Thyroid gland (tissue), 4 donors: ENCODE results near the gene STUM. TPM values are rescaled to one million over a fixed set of nuclear protein-coding genes. Genes with fewer than 3 reads are reported as not detected.

Experiments used
- DNase-seq, 2 donors: peaks; one replicate each; pipeline ENCODE4 v3.0.0-alpha.2; 2019
- H3K27ac ChIP-seq, 3 donors: fragments of 200-600 bp; sonication (generic); 1 replicate in 2 of 3; 2 replicates in 1 of 3; pipeline ENCODE4 v1.5.1; 2016 to 2019; ENCODE audit warnings: mild to moderate bottlenecking in 1 of 3, moderate library complexity in 1 of 3
- H3K27me3 ChIP-seq: fragments of 200-600 bp; sonication (generic); one replicate; pipeline ENCODE4 v1.5.1; 2019
- H3K36me3 ChIP-seq, 2 donors: fragments of 200-600 bp; sonication (generic); one replicate each; pipeline ENCODE4 v1.5.1; 2016 to 2019
- H3K4me1 ChIP-seq, 2 donors: fragments of 200-600 bp; sonication (generic); one replicate each; pipeline ENCODE4 v1.5.1; 2017 to 2019
- H3K4me3 ChIP-seq, 3 donors: fragments of 200-600 bp; sonication (generic); replicated peaks in 1 of 3; 1 replicate in 2 of 3; 2 replicates in 1 of 3; pipeline ENCODE4 v1.5.1; 2016; ENCODE audit warnings: mild to moderate bottlenecking in 1 of 3
- H3K9me3 ChIP-seq: fragments of 200-600 bp; sonication (generic); one replicate; pipeline ENCODE4 v1.5.1; 2017
- POLR2A ChIP-seq, 2 donors: fragments of 450-650 bp; IDR thresholded peaks; one replicate each; pipeline ENCODE4 v1.6.1; 2017; ENCODE audit warnings: antibody characterized with exemption in 2 of 2, mild to moderate bottlenecking in 2 of 2, moderate library complexity in 1 of 2
- WGBS, 2 donors: methylation state at CpG; one replicate each; pipeline ENCODE4 v1.1.5; 2017; 5-methylcytosine and 5-hydroxymethylcytosine counted together
- intact Hi-C: fragments of 100-400 bp; cut with DNase I; formaldehyde crosslinking; loops from one replicate; pipeline ENCODE4 v1.15.1; 2023
- total RNA-seq, 4 donors: library from RNA; depleted of rRNA; stranded (reverse); fragments of >200 nt; gene quantifications; one replicate each; pipeline ENCODE4 v1.2.3, GENCODE V29; 2016
- TF ChIP-seq, protein P1 (sequence below), 6 experiments: fragments of 200-600 bp in 3 of 6; fragments of 450-650 bp in 3 of 6; sonication (generic) in 3 of 6; IDR thresholded peaks; one replicate each; pipeline ENCODE4 v1.5.1; 2016 to 2019; ENCODE audit warnings: antibody characterized with exemption in 6 of 6, mild to moderate bottlenecking in 2 of 6, inconsistent platforms in 1 of 6, moderate library complexity in 1 of 6

The STUM gene
- total RNA-seq, 4 donors from 2014 or later = 0.22 to 1.1 (median 0.48) TPM

DNA sequence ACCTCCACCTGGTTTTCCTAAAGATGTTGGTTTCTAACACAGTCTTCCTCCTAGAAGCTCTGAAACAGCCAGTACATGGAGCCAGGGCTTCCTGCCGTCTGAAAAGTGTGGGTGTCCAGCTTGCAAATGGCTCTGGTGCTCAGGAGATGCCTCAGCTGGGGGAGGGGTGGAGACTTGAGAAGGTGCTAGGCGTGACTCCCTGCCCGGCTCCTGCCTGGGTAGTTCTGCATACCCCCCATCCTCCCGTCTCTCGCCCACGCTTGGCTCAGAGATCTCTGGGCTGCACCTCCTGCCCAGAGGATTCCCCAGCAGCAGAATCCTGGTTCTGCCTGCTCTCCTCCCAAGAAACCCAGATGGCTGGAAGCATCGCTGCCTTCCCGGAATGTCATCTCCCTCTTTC, 16.9 kb downstream of the STUM start:
- H3K27ac ChIP-seq = no peak overlapping the region
- H3K27me3 ChIP-seq = no peaks in the 10 kb centered on the region
- no peaks in the 10 kb centered on the region for H3K9me3 ChIP-seq
- no peak overlapping the region for H3K4me3 ChIP-seq
- DNase-seq = no peak
- no peaks in the 10 kb centered on the region for H3K4me1 ChIP-seq
- TF ChIP-seq POLR2A (IDR thresholded peaks at IDR 0.05) = no peak
- TF ChIP-seq, protein P1, sequence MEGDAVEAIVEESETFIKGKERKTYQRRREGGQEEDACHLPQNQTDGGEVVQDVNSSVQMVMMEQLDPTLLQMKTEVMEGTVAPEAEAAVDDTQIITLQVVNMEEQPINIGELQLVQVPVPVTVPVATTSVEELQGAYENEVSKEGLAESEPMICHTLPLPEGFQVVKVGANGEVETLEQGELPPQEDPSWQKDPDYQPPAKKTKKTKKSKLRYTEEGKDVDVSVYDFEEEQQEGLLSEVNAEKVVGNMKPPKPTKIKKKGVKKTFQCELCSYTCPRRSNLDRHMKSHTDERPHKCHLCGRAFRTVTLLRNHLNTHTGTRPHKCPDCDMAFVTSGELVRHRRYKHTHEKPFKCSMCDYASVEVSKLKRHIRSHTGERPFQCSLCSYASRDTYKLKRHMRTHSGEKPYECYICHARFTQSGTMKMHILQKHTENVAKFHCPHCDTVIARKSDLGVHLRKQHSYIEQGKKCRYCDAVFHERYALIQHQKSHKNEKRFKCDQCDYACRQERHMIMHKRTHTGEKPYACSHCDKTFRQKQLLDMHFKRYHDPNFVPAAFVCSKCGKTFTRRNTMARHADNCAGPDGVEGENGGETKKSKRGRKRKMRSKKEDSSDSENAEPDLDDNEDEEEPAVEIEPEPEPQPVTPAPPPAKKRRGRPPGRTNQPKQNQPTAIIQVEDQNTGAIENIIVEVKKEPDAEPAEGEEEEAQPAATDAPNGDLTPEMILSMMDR (IDR thresholded peaks at IDR 0.05) = no peak
- intact Hi-C loops = no loop called here
- WGBS, 2 donors = 72 to 73% methylated on average over 6 to 8 of the region's 8 CpGs
- no peaks in the 10 kb centered on the region for H3K36me3 ChIP-seq

DNA sequence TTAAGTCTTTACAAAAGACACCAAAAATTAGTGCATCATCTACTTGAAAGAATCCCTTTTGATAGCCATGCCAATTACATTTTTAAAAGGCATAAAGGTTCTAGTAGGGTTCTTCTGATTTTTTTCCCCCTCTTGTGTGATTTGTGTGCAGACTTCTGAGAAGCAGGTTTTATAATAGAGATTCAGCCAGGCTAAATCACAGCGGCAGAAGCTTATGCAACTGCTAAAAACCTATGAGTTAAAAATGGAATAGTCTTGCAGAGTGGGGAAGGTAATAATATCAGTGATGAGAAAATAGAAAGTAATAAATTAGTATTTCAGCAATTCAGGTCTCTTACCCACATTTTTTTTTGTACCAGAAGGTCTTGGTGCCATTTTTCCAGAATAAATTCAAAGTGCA, 17.7 kb downstream of the STUM start:
- Histone ChIP-seq H3K27me3 (no peaks in the 10 kb centered on the region), H3K27ac (no peak overlapping the region), H3K36me3 (no peaks in the 10 kb centered on the region), H3K4me1 (no peaks in the 10 kb centered on the region), H3K9me3 (no peaks in the 10 kb centered on the region), H3K4me3 (no peak overlapping the region)
- 96% methylated on average over 1 of the region's 1 CpG for WGBS, 2 donors
- TF ChIP-seq POLR2A (IDR thresholded peaks at IDR 0.05) = no peak
- TF ChIP-seq, protein P1 (IDR thresholded peaks at IDR 0.05) = no peak
- intact Hi-C loops = no loop called here
- DNase-seq = no peak

DNA sequence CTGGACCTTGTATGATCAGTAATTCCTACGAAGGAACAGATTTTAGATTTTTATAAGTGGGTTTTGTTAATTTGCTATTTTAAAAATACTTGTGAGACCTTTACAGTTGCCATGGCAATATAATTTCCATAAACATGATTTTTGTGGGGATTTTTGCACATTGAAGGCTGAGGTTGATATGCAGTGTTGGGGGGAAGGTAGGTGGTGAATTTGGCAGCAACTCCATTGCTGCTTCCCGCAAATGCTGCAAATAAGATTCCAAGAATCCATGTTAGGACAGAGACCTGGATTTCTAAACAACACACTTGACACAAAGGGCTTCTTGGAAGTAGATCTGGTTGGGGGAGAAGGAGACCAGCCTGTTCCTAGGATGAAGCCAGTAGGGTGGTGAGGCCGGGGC, 18.2 kb downstream of the STUM start:
- Histone ChIP-seq H3K36me3 (no peaks in the 10 kb centered on the region), H3K9me3 (no peaks in the 10 kb centered on the region), H3K27ac (no peak overlapping the region), H3K4me3 (no peak overlapping the region), H3K4me1 (no peaks in the 10 kb centered on the region), H3K27me3 (no peaks in the 10 kb centered on the region)
- intact Hi-C loops = no loop called here
- 92 to 95% methylated on average over 3 of the region's 3 CpGs for WGBS, 2 donors
- no peak for DNase-seq
- TF ChIP-seq POLR2A (IDR thresholded peaks at IDR 0.05) = no peak
- TF ChIP-seq, protein P1 (IDR thresholded peaks at IDR 0.05) = no peak

DNA sequence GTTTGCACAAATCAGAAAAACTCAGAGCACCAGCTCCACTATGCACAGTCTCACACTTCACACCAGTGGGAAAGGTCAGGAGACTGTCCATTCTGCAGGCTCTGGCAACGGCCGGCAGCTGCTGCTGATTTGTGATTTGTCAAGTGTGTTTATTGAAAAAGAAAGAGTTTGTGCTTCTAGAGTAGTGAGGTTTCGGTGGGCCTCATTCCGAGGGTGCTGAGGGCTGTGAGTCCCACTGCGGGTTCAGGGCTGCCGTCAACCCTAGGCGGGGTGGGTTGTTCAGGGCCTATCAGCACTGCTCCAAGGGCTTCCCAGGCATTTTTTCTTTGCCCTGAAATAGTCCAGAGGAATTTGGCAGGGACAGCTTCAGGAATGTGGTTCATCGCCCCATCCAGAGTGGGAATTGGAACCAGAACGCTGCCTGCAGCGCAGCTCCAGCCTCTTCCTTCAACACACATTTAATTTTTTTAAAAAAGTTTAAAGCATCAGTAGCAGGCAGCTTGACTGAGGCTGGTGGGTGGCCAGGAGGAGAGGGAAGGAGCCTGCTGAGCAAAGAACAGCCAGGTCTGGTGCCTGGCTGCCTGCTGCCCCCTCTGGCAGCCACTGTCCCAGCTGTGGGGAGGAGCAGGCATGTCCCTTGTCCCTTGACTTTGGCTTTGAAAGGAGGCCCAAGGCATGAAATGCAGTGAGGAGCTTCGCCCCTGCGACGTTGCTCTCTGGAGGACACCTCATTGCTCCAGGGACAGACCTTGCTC, 19.7 kb downstream of the STUM start:
- intact Hi-C loops = no loop called here
- H3K4me3 ChIP-seq = no peak overlapping the region
- H3K36me3 ChIP-seq = no peaks in the 10 kb centered on the region
- no peaks in the 10 kb centered on the region for H3K9me3 ChIP-seq
- TF ChIP-seq, protein P1 (IDR thresholded peaks at IDR 0.05) = no peak
- TF ChIP-seq POLR2A (IDR thresholded peaks at IDR 0.05) = no peak
- H3K27me3 ChIP-seq = no peaks in the 10 kb centered on the region
- H3K4me1 ChIP-seq = no peaks in the 10 kb centered on the region
- 74 to 79% methylated on average over 13 of the region's 13 CpGs for WGBS, 2 donors
- no peak overlapping the region for H3K27ac ChIP-seq
- DNase-seq = no peak

DNA sequence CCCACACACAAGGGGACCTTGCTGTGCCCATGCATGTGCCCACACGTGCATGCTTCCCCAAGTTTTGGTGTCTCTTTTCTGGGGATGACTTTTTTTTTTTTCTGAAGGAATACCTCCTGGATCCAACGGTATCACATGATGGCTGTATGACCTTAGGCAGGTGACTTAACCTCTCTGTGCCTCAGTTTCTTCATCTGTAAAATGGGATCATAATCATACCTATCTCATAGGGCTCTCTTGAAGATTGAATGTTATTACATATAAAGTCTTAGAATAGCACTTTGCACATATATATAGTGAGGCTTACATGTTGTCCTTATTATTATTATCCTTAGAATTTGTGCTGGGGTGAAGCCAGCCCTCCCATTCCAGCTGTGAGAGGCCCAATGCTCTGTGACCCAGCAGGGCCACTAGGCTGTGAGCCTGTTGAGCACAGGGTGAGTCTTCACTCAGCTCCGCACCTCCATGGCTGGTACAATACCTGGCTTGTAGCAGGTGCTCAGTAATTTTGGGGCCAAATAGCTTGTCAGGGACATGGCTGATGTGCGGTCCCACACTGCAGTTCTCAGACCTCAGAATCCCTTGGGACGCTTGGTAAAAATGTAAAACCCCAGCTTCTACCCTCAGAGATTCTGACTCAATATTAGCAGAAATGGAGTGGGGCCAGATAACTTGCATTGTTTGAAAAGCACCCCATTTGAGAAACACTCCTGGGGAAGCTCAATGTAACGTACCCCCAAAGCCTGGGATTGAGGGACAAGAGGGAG, 20.6 kb downstream of the STUM start:
- H3K27me3 ChIP-seq = no peaks in the 10 kb centered on the region
- H3K4me3 ChIP-seq = no peak overlapping the region
- TF ChIP-seq, protein P1 (IDR thresholded peaks at IDR 0.05) = no peak
- TF ChIP-seq POLR2A (IDR thresholded peaks at IDR 0.05) = no peak
- no peak overlapping the region for H3K27ac ChIP-seq
- 93 to 96% methylated on average over 6 of the region's 6 CpGs for WGBS, 2 donors
- intact Hi-C loops = no loop called here
- no peak for DNase-seq
- no peaks in the 10 kb centered on the region for H3K4me1 ChIP-seq
- no peaks in the 10 kb centered on the region for H3K9me3 ChIP-seq
- H3K36me3 ChIP-seq = no peaks in the 10 kb centered on the region
